A549 treated with ZK216348 at 1 μM for 4 hours (cell line): ENCODE data around the gene SLC43A2. TPM values are rescaled to one million over a fixed set of nuclear protein-coding genes. Genes with fewer than 3 reads are reported as not detected.

Experiments used
- total RNA-seq: library from RNA; stranded (reverse); fragments of 200-300 nt; extraction: Qiagen RNA extraction; gene quantifications from 5 replicates; pipeline ENCODE4 v1.2.3, GENCODE V29; 2022; ENCODE audit warnings: low read depth

The SLC43A2 gene
- 2.7 to 7.2 TPM (median 6.3 TPM) in 5 replicates for total RNA-seq

DNA sequence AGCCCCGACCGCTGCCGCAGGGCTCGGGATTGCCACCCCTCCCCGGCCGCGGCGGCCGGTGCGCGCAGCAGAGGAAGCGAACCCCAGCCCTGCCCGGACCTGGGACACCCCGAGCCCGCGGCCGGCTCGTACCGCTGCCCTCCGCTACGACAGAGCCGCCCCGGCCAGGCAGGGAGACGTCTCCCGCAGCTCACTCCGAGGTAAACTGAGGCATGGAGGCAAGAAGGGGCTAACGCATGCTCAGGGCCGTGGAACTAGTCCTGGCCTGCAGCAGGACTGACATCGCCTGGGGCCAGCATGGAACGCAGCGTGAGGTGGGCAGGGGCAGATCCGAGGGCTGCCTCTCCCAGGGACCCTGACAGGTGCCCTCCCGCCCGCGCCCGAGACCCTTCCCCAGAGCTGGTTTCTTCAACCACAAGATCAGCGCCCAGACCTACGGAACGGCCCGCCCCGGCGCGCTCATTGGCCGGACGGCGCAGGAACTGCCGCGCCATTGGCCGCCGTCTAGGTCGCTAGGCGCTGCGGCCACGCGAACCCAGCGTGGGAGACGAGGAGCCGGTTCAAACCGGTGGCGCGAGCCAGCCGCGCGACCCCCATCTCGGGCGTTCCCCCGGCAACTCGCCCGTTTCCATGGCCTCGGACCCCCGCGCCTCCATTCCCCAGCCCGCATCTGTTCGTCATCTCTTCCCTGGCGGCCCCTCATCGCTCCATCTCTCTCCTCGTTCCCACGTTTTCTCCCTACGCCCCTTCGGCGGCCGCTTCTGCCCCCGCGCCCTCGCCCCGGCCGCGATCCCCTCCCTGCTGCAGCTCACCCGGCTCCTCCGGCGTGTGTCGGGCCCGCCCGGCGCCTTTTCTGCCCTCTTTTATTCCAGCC lies at the start of gene SLC43A2:
TSS of gene SLC43A2 (minus strand) at position 853 of the 874 bp plus-strand sequence. CDS start 960 bp downstream, outside the sequence.

DNA sequence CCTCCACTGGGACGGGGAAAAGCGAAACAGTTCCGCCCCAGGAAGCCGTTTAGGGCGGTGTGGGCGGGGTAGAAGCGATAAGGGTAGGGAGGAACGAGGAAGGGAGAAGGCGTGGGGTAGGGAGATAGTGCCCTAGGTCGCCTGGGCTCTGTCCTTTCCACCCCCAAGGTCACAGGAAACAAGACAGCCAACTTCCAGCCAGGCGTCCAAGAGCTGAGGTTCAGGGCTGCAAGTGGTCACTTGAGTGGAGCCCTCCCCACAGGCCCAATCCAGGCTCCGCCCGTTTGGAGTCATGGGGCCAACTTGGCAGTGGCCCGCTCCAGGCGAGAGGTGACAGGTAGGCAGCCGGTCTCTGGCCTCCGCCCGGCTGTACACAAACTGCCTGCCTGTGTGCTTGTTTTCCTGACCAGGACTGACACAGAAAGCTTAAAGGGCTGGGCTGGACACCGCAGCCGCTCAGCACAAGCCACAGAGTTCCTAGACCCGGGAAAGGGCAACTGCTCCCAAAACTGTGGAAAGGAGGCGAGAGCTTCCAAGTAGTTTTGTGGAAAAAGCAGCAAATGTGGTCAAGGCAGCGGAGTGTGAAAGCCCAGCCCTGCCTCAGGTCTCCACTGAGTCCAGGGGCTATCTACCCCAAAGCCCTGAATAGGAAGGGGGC lies 21.3 kb upstream of the SLC43A2 start, which contains the start of gene RILP:
TSS of gene RILP (minus strand) at position 23 of the 658 bp plus-strand sequence. CDS start 62 bp downstream, outside the sequence.

DNA sequence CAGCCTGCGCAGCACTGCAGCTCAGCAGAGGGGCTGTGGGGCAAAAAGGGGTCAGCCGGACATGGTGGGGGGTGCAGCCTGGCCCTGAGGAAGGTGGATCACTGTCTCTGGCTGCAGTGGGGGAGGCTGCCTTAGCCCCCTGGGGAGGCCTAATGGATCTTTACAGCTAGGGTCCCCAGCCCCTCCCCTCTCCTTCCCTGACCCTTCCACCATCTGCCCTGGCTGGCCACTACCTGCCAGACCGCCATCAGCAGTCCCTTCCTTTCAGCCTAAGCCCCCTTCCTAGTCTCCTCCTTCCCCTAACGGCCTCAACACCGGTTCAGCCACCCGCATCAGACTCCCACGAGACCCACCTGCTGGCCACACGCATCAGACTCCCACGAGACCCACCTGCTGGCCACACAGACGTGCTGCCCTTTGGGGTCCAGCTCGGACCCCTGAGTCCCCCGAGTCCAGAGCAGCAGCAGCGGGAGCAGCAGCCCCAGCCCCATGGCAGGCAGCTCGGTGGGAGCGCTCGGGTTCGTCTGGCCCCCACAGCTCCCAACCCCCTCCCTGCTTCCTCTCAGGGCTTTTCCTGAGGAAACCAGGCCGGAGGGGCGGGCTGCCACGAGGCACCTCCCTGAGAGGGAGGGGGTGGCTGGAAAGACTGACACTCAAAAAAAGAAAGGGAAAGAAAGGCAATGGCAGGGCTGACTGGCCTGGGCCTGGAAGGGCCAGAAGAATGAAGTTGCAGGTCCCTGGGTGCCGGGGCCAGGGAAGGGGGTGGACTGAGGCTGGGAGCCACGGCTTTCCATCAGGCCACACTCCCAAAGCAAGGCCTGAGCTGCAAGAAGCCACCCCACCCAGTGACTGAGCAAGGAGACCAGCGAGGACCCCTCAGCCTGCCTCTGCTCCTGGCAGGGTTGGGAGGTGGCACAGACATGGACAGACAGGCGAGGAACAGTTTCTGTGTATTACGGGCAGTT lies 16.9 kb upstream of the SLC43A2 start, which contains the start of gene SCARF1:
TSS of gene SCARF1 (minus strand) at position 526 of the 965 bp plus-strand sequence. CDS start at position 491, 35 bp downstream.

Other genes with a start within 250 kb of the SLC43A2 start
- gene YWHAE, start 228.6 kb downstream of the SLC43A2 start, total RNA-seq = 566 to 1,263 TPM (median 589 TPM) in 5 replicates
- gene CRK, start 172.6 kb downstream of the SLC43A2 start, total RNA-seq = 64.2 to 90.7 TPM (median 84.9 TPM) in 5 replicates
- 85.5 to 152 TPM (median 144 TPM) in 5 replicates for gene MYO1C, start 136.1 kb downstream of the SLC43A2 start, total RNA-seq
- 15.9 to 28.7 TPM (median 24.0 TPM) in 5 replicates for gene INPP5K, start 112.2 kb downstream of the SLC43A2 start, total RNA-seq
- gene PITPNA, start 66.0 kb downstream of the SLC43A2 start, total RNA-seq = 60.7 to 75.6 TPM (median 69.3 TPM) in 5 replicates
- 0.25 to 0.39 TPM (median 0.33 TPM) in 5 replicates for gene SCARF1, start 16.9 kb upstream of the SLC43A2 start, total RNA-seq
- 10.2 to 17.6 TPM (median 16.4 TPM) in 5 replicates for gene RILP, start 21.0 kb upstream of the SLC43A2 start, total RNA-seq
- gene PRPF8, start 56.0 kb upstream of the SLC43A2 start, total RNA-seq = 238 to 286 TPM (median 264 TPM) in 5 replicates
- 1.3 to 2.0 TPM (median 1.6 TPM) in 5 replicates for gene TLCD2, start 81.5 kb upstream of the SLC43A2 start, total RNA-seq
- gene WDR81, start 95.9 kb upstream of the SLC43A2 start, total RNA-seq = 13.2 to 33.0 TPM (median 29.4 TPM) in 5 replicates
- 1.7 to 3.1 TPM (median 2.3 TPM) in 5 replicates for gene SERPINF2, start 114.0 kb upstream of the SLC43A2 start, total RNA-seq
- gene SERPINF1, start 133.2 kb upstream of the SLC43A2 start, total RNA-seq = 0.99 to 2.3 TPM (median 1.6 TPM) in 5 replicates
- gene SMYD4, start 201.1 kb upstream of the SLC43A2 start, total RNA-seq = 6.8 to 10.2 TPM (median 9.4 TPM) in 5 replicates
- 61.3 to 80.6 TPM (median 72.8 TPM) in 5 replicates for gene RPA1, start 201.2 kb upstream of the SLC43A2 start, total RNA-seq